Brain microvascular endothelial cell (primary cell): ENCODE results near the gene FBXW8.

Source experiments
- DNase-seq: peaks from one replicate; pipeline ENCODE4 v3.0.0-alpha.2; 2020
- H3K27ac ChIP-seq: fragments of 250-450 bp; sonication (Bioruptor Pico); 2 replicates; pipeline ENCODE4 v1.5.1; 2020; ENCODE audit warnings: mild to moderate bottlenecking, moderate library complexity
- H3K27me3 ChIP-seq: fragments of 250-450 bp; sonication (Bioruptor Pico); replicated peaks from 2 replicates; pipeline ENCODE4 v1.5.1; 2020; ENCODE audit warnings: mild to moderate bottlenecking
- H3K36me3 ChIP-seq: fragments of 250-450 bp; sonication (Bioruptor Pico); replicated peaks from 2 replicates; pipeline ENCODE4 v1.5.1; 2020; ENCODE audit warnings: mild to moderate bottlenecking
- H3K4me3 ChIP-seq: 2 replicates; pipeline ENCODE4 v1.5.1; 2011; ENCODE audit warnings: low read depth, mild to moderate bottlenecking, control low read depth, low read length, moderate library complexity
- CTCF ChIP-seq: IDR thresholded peaks from 2 replicates; pipeline ENCODE4 v1.5.1; 2011; ENCODE audit warnings: low read depth, mild to moderate bottlenecking, moderate library complexity, low read length, control low read depth, inconsistent platforms; ENCODE audit errors: missing control alignments
- in situ Hi-C: cut with HindIII; loops from 2 replicates; pipeline ENCODE4 v1.10.0; 2017; ENCODE audit warnings: low sequenced_read_pairs, low pct_ligation_motif_present

FBXW8 gene

GRCh38 chr12:117080661-117081144, 170.0 kb downstream of the FBXW8 start:
- H3K4me3 ChIP-seq: no peak overlapping the region
- in situ Hi-C loops: no loop called here
- no peak for TF ChIP-seq CTCF
- DNase-seq: no peak
- no peak overlapping the region for H3K27ac ChIP-seq
- H3K27me3 ChIP-seq: no peaks in the 10 kb centered on the region
- H3K36me3 ChIP-seq: no peaks in the 10 kb centered on the region
